Neuronal stem cell (in vitro differentiated cells): Measurements from ENCODE around the gene SLX4IP.

Experiments
- DNase-seq: peaks from one replicate; pipeline ENCODE4 v3.0.0-alpha.2; 2013; ENCODE audit warnings: low spot score
- H2AFZ ChIP-seq: one replicate; pipeline ENCODE4 v1.6.1; 2013; ENCODE audit warnings: mild to moderate bottlenecking, low read length, inconsistent platforms
- H2AK5ac ChIP-seq: 2 replicates; pipeline ENCODE4 v1.6.1; 2013; ENCODE audit warnings: low read depth, mild to moderate bottlenecking, inconsistent platforms, low read length, moderate library complexity, mixed read lengths
- H2BK120ac ChIP-seq: 2 replicates; pipeline ENCODE4 v1.6.1; 2013; ENCODE audit warnings: low read depth, mild to moderate bottlenecking, inconsistent platforms, low read length, moderate library complexity, mixed read lengths
- H2BK12ac ChIP-seq: one replicate; pipeline ENCODE4 v1.6.1; 2013; ENCODE audit warnings: low read length, inconsistent platforms
- H2BK15ac ChIP-seq: 2 replicates; pipeline ENCODE4 v1.6.1; 2013; ENCODE audit warnings: mild to moderate bottlenecking, low read length, inconsistent platforms, mixed read lengths
- H2BK5ac ChIP-seq: one replicate; pipeline ENCODE4 v1.6.1; 2013; ENCODE audit warnings: inconsistent platforms, mild to moderate bottlenecking, low read length, moderate library complexity
- H3K14ac ChIP-seq: one replicate; pipeline ENCODE4 v1.6.1; 2013; ENCODE audit warnings: low read length, inconsistent platforms
- H3K18ac ChIP-seq: 2 replicates; pipeline ENCODE4 v1.6.1; 2013; ENCODE audit warnings: low read length, inconsistent platforms
- H3K23ac ChIP-seq: 2 replicates; pipeline ENCODE4 v1.6.1; 2013; ENCODE audit warnings: low read depth, mild to moderate bottlenecking, mixed read lengths, low read length, inconsistent platforms; ENCODE audit not compliant: poor library complexity
- H3K27ac ChIP-seq: replicated peaks from 3 replicates; pipeline ENCODE4 v1.5.1; 2013; ENCODE audit warnings: low read length, inconsistent platforms
- H3K27me3 ChIP-seq, 3 experiments: 2 replicates each; pipeline ENCODE4 v1.6.1; 2013; ENCODE audit warnings: low read length in 3 of 3, mild to moderate bottlenecking in 2 of 3, inconsistent platforms in 1 of 3, low read depth in 1 of 3, mixed read lengths in 1 of 3, moderate library complexity in 1 of 3; ENCODE audit not compliant: control insufficient read depth in 3 of 3, insufficient read depth in 3 of 3
- H3K36me3 ChIP-seq, 2 donors: replicated peaks in 1 of 2; 2 replicates each; pipeline ENCODE4 v1.6.1; 2013; ENCODE audit warnings: low read length in 2 of 2; ENCODE audit not compliant: control insufficient read depth in 2 of 2, insufficient read depth in 2 of 2
- H3K4ac ChIP-seq: 2 replicates; pipeline ENCODE4 v1.6.1; 2013; ENCODE audit warnings: inconsistent platforms, mild to moderate bottlenecking, low read length, moderate library complexity
- H3K4me1 ChIP-seq, 2 donors: 1 replicate in 1 of 2; 2 replicates in 1 of 2; pipeline ENCODE4 v1.6.1; 2013; ENCODE audit warnings: low read length in 2 of 2, low read depth in 1 of 2; ENCODE audit not compliant: control insufficient read depth in 2 of 2, insufficient read depth in 1 of 2
- H3K4me2 ChIP-seq: one replicate; pipeline ENCODE4 v1.6.1; 2013; ENCODE audit warnings: mild to moderate bottlenecking, low read length, inconsistent platforms; ENCODE audit not compliant: insufficient read depth, poor library complexity, severe bottlenecking
- H3K4me3 ChIP-seq, 2 donors: 2 replicates each; pipeline ENCODE4 v1.5.1; 2013; ENCODE audit warnings: low read length in 2 of 2, mild to moderate bottlenecking in 2 of 2, inconsistent platforms in 1 of 2, moderate library complexity in 1 of 2
- H3K79me1 ChIP-seq: one replicate; pipeline ENCODE4 v1.6.1; 2013; ENCODE audit warnings: low read depth, mild to moderate bottlenecking, inconsistent platforms, low read length, moderate library complexity
- H3K9ac ChIP-seq: one replicate; pipeline ENCODE4 v1.6.1; 2013; ENCODE audit warnings: mild to moderate bottlenecking, low read depth, low read length, inconsistent platforms; ENCODE audit not compliant: poor library complexity
- H3K9me3 ChIP-seq, 2 donors: replicated peaks in 1 of 2; 2 replicates each; pipeline versions ENCODE3 to v1.6.1; 2013; ENCODE audit warnings: low read length in 2 of 2, mild to moderate bottlenecking in 2 of 2, inconsistent platforms in 1 of 2, low read depth in 1 of 2, mixed read lengths in 1 of 2, moderate library complexity in 1 of 2; ENCODE audit not compliant: control insufficient read depth in 2 of 2, insufficient read depth in 1 of 2
- H4K8ac ChIP-seq: one replicate; pipeline ENCODE4 v1.6.1; 2013; ENCODE audit warnings: low read depth, mild to moderate bottlenecking, inconsistent platforms, low read length, moderate library complexity
- H4K91ac ChIP-seq: one replicate; pipeline ENCODE4 v1.6.1; 2013; ENCODE audit warnings: low read length, low read depth, mild to moderate bottlenecking, inconsistent platforms; ENCODE audit not compliant: poor library complexity
- WGBS, 2 donors: extraction: QIAGEN DNeasy Blood & Tissue Kit; methylation state at CpG; one replicate each; pipeline ENCODE4 v1.1.7; 2013; ENCODE audit warnings: missing lambda C conversion rate in 2 of 2, mixed read lengths in 1 of 2; ENCODE audit not compliant: insufficient read length in 2 of 2, insufficient replicate concordance in 1 of 2; ENCODE audit errors: extremely low coverage in 2 of 2; 5-methylcytosine and 5-hydroxymethylcytosine counted together

The SLX4IP gene

GRCh38 chr20:10539818-10540553 lies 104.9 kb downstream of the SLX4IP start:
- WGBS, 2 donors = no CpG with 5 or more reads among the region's 7 CpGs
- Histone ChIP-seq H4K91ac (no peak overlapping the region), H2AFZ (peak overlapping the region; percentile 55), H3K9me3 (no peaks in the 10 kb centered on the region), H3K18ac (peak overlapping the region; percentile 50), H2BK15ac (no peak overlapping the region), H3K27me3 (no peaks in the 10 kb centered on the region), H3K9ac (no peak overlapping the region), H2BK120ac (no peak overlapping the region), H2BK5ac (no peak overlapping the region), H4K8ac (no peak overlapping the region), H3K36me3 (no peaks in the 10 kb centered on the region), H3K27ac (peak overlapping the region; percentile 5), H3K4me3 (no peak overlapping the region), H3K14ac (no peak overlapping the region), H3K79me1 (no peaks in the 10 kb centered on the region), H3K23ac (no peak overlapping the region), H3K4me2 (no peak overlapping the region), H3K4ac (no peak overlapping the region), H2AK5ac (no peak overlapping the region), H3K4me1 (peaks cover 3 to 21% of the 10 kb centered on the region in 2 donors), H2BK12ac (no peak overlapping the region)
- no peak for DNase-seq

GRCh38 chr20:10540636-10541493 lies 105.8 kb downstream of the SLX4IP start:
- H2BK15ac ChIP-seq = no peak overlapping the region
- H4K91ac ChIP-seq = no peak overlapping the region
- no CpG with 5 or more reads among the region's 4 CpGs for WGBS, 2 donors

GRCh38 chr20:10541668-10542411 lies 106.7 kb downstream of the SLX4IP start:
- Histone ChIP-seq H4K8ac (no peak overlapping the region), H3K4me2 (no peak overlapping the region), H2BK12ac (no peak overlapping the region), H3K18ac (no peak overlapping the region), H3K9ac (no peak overlapping the region), H3K36me3 (no peaks in the 10 kb centered on the region), H3K23ac (no peak overlapping the region), H2BK5ac (no peak overlapping the region), H2AFZ (no peak overlapping the region), H3K27me3 (no peaks in the 10 kb centered on the region), H3K27ac (no peak overlapping the region), H2BK120ac (no peak overlapping the region), H3K9me3 (no peaks in the 10 kb centered on the region), H4K91ac (no peak overlapping the region), H3K14ac (no peak overlapping the region), H2AK5ac (no peak overlapping the region), H3K4ac (no peak overlapping the region), H3K4me3 (no peak overlapping the region), H3K79me1 (no peaks in the 10 kb centered on the region), H2BK15ac (no peak overlapping the region), H3K4me1 (peaks cover 7 to 21% of the 10 kb centered on the region in 2 donors)
- DNase-seq = no peak
- no CpG with 5 or more reads among the region's 2 CpGs for WGBS, 2 donors

More at GRCh38 chr20:10540636-10541493, 105.8 kb downstream of the SLX4IP start:
- Histone ChIP-seq H3K18ac (no peak overlapping the region), H3K4me3 (no peak overlapping the region), H2AK5ac (no peak overlapping the region), H3K9ac (no peak overlapping the region), H3K4ac (no peak overlapping the region), H2BK12ac (no peak overlapping the region), H2AFZ (peak overlapping the region; percentile 55), H3K9me3 (no peaks in the 10 kb centered on the region), H4K8ac (no peak overlapping the region), H3K4me1 (peaks cover 3 to 21% of the 10 kb centered on the region in 2 donors), H3K4me2 (no peak overlapping the region), H3K27ac (peak overlapping the region; percentile 11), H3K23ac (no peak overlapping the region), H2BK120ac (no peak overlapping the region), H3K27me3 (no peaks in the 10 kb centered on the region), H3K79me1 (no peaks in the 10 kb centered on the region), H3K14ac (no peak overlapping the region), H3K36me3 (no peaks in the 10 kb centered on the region), H2BK5ac (no peak overlapping the region)
- no peak for DNase-seq
